ENCODE results near the gene CTPS1. TPM values are rescaled to one million over a fixed set of nuclear protein-coding genes. Genes with fewer than 3 reads are reported as not detected.

CTPS1 gene
- total RNA-seq, 1 experiment from 2014 or later, result 66.4 TPM

GRCh38 chr1:40945491-40945973 lies 34.0 kb upstream of the CTPS1 start:
- H3K9me3 ChIP-seq (ENCODE audit: control insufficient read depth in 1 of 2, insufficient read depth in 1 of 2, low read depth in 1 of 2, low read length in 2 of 2), result no peaks in the 10 kb centered on the region
- TF ChIP-seq ELF1 (IDR thresholded peaks at IDR 0.05; ENCODE audit: borderline replicate concordance, low read depth) (no peak), ZNF274 (IDR thresholded peaks at IDR 0.05; ENCODE audit: low read depth, low read length) (no peak), POLR2A (IDR thresholded peaks at IDR 0.05; ENCODE audit: borderline replicate concordance, extremely low read depth, insufficient read depth, insufficient read length) (no peak), SIN3A (IDR thresholded peaks at IDR 0.05; ENCODE audit: low read depth) (no peak)
- TF ChIP-seq, protein P1, sequence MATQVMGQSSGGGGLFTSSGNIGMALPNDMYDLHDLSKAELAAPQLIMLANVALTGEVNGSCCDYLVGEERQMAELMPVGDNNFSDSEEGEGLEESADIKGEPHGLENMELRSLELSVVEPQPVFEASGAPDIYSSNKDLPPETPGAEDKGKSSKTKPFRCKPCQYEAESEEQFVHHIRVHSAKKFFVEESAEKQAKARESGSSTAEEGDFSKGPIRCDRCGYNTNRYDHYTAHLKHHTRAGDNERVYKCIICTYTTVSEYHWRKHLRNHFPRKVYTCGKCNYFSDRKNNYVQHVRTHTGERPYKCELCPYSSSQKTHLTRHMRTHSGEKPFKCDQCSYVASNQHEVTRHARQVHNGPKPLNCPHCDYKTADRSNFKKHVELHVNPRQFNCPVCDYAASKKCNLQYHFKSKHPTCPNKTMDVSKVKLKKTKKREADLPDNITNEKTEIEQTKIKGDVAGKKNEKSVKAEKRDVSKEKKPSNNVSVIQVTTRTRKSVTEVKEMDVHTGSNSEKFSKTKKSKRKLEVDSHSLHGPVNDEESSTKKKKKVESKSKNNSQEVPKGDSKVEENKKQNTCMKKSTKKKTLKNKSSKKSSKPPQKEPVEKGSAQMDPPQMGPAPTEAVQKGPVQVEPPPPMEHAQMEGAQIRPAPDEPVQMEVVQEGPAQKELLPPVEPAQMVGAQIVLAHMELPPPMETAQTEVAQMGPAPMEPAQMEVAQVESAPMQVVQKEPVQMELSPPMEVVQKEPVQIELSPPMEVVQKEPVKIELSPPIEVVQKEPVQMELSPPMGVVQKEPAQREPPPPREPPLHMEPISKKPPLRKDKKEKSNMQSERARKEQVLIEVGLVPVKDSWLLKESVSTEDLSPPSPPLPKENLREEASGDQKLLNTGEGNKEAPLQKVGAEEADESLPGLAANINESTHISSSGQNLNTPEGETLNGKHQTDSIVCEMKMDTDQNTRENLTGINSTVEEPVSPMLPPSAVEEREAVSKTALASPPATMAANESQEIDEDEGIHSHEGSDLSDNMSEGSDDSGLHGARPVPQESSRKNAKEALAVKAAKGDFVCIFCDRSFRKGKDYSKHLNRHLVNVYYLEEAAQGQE (IDR thresholded peaks at IDR 0.05; ENCODE audit: low read depth), result no peak
- TF ChIP-seq, protein P2, sequence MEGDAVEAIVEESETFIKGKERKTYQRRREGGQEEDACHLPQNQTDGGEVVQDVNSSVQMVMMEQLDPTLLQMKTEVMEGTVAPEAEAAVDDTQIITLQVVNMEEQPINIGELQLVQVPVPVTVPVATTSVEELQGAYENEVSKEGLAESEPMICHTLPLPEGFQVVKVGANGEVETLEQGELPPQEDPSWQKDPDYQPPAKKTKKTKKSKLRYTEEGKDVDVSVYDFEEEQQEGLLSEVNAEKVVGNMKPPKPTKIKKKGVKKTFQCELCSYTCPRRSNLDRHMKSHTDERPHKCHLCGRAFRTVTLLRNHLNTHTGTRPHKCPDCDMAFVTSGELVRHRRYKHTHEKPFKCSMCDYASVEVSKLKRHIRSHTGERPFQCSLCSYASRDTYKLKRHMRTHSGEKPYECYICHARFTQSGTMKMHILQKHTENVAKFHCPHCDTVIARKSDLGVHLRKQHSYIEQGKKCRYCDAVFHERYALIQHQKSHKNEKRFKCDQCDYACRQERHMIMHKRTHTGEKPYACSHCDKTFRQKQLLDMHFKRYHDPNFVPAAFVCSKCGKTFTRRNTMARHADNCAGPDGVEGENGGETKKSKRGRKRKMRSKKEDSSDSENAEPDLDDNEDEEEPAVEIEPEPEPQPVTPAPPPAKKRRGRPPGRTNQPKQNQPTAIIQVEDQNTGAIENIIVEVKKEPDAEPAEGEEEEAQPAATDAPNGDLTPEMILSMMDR (IDR thresholded peaks at IDR 0.05 in 2 of 3, conservative IDR thresholded peaks at IDR 0.05 in 1 of 3; ENCODE audit: borderline replicate concordance in 1 of 3, insufficient read depth in 1 of 3, low read depth in 2 of 3, low read length in 2 of 3), result no peak
- no TSS peak for BruUV-seq (replicated peaks)
- no peaks in the 10 kb centered on the region for H3K36me3 ChIP-seq (ENCODE audit: control insufficient read depth in 1 of 2, insufficient read depth in 2 of 2, low read length in 2 of 2)
- H4K20me1 ChIP-seq (ENCODE audit: insufficient read depth), result no peaks in the 10 kb centered on the region
- H3K4me1 ChIP-seq (ENCODE audit: control insufficient read depth in 1 of 2, insufficient read depth in 2 of 2, low read length in 2 of 2), result peaks cover 4 to 16% of the 10 kb centered on the region in 2 experiments; a peak in 3 of 4 replicates
- CTCF ChIA-PET, result no interaction called here
- no peak overlapping the region for H3K4me3 ChIP-seq (replicated peaks in 1 of 2; ENCODE audit: low read depth in 1 of 2, low read length in 2 of 2)
- RAD21 ChIA-PET (ENCODE audit: low non-redundant PET in 1 of 2, low total read pairs in 2 of 2, uncharacterized antibody in 2 of 2, unreplicated experiment in 2 of 2), result no interaction called here
- intact Hi-C loops (cut with micrococcal nuclease), result no loop called here
- H2AFZ ChIP-seq (ENCODE audit: low read depth, low read length, poor library complexity, severe bottlenecking), result no peak overlapping the region
- H3K4me2 ChIP-seq (ENCODE audit: low read length), result no peak overlapping the region
- no peaks in the 10 kb centered on the region for H3K27me3 ChIP-seq (ENCODE audit: insufficient read depth, low read length)
- no peaks in the 10 kb centered on the region for H3K9me2 ChIP-seq (ENCODE audit: insufficient read depth)
- no peak for DNase-seq (ENCODE audit: low read depth, low spot score)
- no peak overlapping the region for H3K27ac ChIP-seq (ENCODE audit: low read depth, low read length)
- H3K9ac ChIP-seq (ENCODE audit: low read length), result no peak overlapping the region
- POLR2A ChIA-PET, result no interaction called here
- no peaks in the 10 kb centered on the region for H3K79me2 ChIP-seq (ENCODE audit: insufficient read depth, low read length)
- ATAC-seq, result no peak
